ENCODE data around the gene LSM14B. TPM values are rescaled to one million over a fixed set of nuclear protein-coding genes. Genes with fewer than 3 reads are reported as not detected.

Gene LSM14B
- total RNA-seq, 1 experiment from 2014 or later = 76.9 TPM

DNA sequence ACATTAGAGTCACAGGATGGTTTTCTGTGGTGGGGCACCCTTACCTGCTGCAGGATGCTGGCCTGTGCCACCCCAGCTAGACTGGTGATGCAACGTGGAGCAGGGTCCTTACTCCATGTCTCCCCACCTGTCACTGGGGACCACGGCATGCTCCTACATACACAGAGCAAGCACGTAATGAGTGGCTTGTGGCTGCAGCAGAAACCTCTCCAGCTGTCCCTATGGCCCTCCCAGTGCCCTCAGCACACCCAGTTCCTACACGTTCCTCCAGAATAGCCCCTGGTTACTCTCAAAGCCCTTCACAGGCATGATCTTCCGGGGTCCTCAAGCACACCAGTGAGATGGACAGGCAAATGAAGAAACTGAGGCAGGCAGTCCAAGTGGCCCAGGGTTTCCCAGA lies 3.2 kb upstream of the LSM14B start:
- BruUV-seq (replicated peaks) = no TSS peak
- H3K4me3 Mint-ChIP-seq (ENCODE audit: low read depth, unreplicated experiment) = no peak overlapping the region
- DNase-seq = no peak
- CTCF ChIA-PET = interaction anchor here (0.6 to 1.1 kb wide), 2 partner anchors 23 to 59 kb away, joined by 3 to 5 read pairs; no protein-coding TSS in a partner anchor
- peaks cover 47% of the 10 kb centered on the region for H3K36me3 Mint-ChIP-seq (ENCODE audit: insufficient read depth, unreplicated experiment)
- H3K4me1 Mint-ChIP-seq (ENCODE audit: low read depth, unreplicated experiment) = peaks cover 10% of the 10 kb centered on the region
- intact Hi-C loops (cut with micrococcal nuclease; ENCODE audit: unreplicated experiment) = no loop called here
- H3K27ac Mint-ChIP-seq (ENCODE audit: unreplicated experiment) = no peak overlapping the region
- H3K9me3 Mint-ChIP-seq (ENCODE audit: low read depth, unreplicated experiment) = no peaks in the 10 kb centered on the region
- TF ChIP-seq, protein P1, sequence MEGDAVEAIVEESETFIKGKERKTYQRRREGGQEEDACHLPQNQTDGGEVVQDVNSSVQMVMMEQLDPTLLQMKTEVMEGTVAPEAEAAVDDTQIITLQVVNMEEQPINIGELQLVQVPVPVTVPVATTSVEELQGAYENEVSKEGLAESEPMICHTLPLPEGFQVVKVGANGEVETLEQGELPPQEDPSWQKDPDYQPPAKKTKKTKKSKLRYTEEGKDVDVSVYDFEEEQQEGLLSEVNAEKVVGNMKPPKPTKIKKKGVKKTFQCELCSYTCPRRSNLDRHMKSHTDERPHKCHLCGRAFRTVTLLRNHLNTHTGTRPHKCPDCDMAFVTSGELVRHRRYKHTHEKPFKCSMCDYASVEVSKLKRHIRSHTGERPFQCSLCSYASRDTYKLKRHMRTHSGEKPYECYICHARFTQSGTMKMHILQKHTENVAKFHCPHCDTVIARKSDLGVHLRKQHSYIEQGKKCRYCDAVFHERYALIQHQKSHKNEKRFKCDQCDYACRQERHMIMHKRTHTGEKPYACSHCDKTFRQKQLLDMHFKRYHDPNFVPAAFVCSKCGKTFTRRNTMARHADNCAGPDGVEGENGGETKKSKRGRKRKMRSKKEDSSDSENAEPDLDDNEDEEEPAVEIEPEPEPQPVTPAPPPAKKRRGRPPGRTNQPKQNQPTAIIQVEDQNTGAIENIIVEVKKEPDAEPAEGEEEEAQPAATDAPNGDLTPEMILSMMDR (IDR thresholded peaks at IDR 0.05; ENCODE audit: unreplicated experiment) = no peak
- H3K27me3 Mint-ChIP-seq (ENCODE audit: unreplicated experiment) = peaks cover 55% of the 10 kb centered on the region

DNA sequence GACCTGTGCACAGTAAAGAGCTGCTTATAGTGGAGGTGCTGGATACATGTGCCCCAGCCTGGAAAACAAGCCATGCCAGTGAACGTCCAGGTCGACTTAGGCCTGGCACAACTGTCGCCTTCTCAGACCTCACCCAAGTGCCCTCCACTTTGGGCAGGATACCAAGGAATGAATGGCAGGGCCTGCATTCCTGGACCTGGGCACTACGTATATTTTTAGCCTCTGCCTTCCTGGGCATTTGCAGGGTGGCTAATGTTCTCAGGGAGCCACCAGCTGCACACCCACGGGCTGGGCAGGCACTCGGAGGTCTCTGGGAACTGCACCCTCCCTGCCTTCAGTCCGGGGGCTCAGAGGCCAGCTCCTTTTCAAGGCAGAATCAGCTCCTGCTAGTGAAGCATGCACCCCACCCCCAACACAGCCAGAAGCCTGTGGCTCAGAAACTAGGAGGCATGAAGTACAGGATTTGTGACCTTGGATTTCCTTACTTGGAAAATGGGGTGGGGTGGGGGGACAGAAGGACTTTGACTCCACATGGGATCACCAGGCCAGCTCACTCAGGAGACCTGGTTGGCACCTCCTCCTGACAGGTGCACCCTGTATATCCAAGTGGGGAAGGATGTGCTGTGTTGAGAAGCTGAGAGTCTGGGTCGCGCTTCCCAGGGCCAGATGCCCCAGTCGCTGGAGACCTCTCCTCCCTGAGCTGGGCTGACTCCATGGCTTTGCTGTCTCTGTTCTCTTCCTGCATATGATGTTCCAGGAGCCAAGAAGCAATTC lies 2.5 kb upstream of the LSM14B start:
- CTCF ChIA-PET = interaction anchor here (0.6 to 1.1 kb wide), 2 partner anchors 22 to 58 kb away, joined by 3 to 5 read pairs; no protein-coding TSS in a partner anchor
- Mint-ChIP-seq H3K27me3 (ENCODE audit: unreplicated experiment) (peaks cover 55% of the 10 kb centered on the region), H3K36me3 (ENCODE audit: insufficient read depth, unreplicated experiment) (peaks cover 53% of the 10 kb centered on the region), H3K9me3 (ENCODE audit: low read depth, unreplicated experiment) (no peaks in the 10 kb centered on the region), H3K27ac (ENCODE audit: unreplicated experiment) (no peak overlapping the region), H3K4me1 (ENCODE audit: low read depth, unreplicated experiment) (peaks cover 16% of the 10 kb centered on the region), H3K4me3 (ENCODE audit: low read depth, unreplicated experiment) (no peak overlapping the region)
- intact Hi-C loops (cut with micrococcal nuclease; ENCODE audit: unreplicated experiment) = loop anchor here (5.0 kb wide), 2 partner anchors 52 to 107 kb away; partner anchors contain the start of gene TAF4
- TF ChIP-seq, protein P1 (IDR thresholded peaks at IDR 0.05; ENCODE audit: unreplicated experiment) = no peak
- BruUV-seq (replicated peaks) = no TSS peak
- no peak for DNase-seq

DNA sequence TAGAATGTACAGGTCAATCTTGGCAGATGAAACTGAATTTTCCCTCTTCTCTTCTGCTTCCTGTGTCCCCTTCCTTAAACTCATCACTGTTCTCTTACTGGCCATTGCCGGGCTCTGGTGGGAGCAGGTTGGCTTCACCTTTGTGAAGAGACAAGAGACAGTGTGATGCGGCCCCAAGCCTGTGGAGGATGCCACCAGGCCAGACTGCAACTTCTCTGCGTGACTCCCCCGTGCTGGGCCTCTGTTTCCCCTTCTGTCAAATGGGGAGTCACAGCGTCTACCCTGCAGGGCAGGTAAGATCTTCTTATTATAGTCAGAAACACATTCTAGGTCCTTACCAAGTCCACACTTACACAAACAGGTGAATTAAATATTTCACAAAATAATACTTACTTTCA lies 1.9 kb upstream of the LSM14B start:
- BruUV-seq (replicated peaks) = no TSS peak
- Mint-ChIP-seq H3K27ac (ENCODE audit: unreplicated experiment) (no peak overlapping the region), H3K36me3 (ENCODE audit: insufficient read depth, unreplicated experiment) (peaks cover 59% of the 10 kb centered on the region), H3K4me1 (ENCODE audit: low read depth, unreplicated experiment) (peaks cover 16% of the 10 kb centered on the region), H3K9me3 (ENCODE audit: low read depth, unreplicated experiment) (no peaks in the 10 kb centered on the region), H3K27me3 (ENCODE audit: unreplicated experiment) (peaks cover 54% of the 10 kb centered on the region), H3K4me3 (ENCODE audit: low read depth, unreplicated experiment) (no peak overlapping the region)
- TF ChIP-seq, protein P1 (IDR thresholded peaks at IDR 0.05; ENCODE audit: unreplicated experiment) = no peak
- DNase-seq = no peak
- CTCF ChIA-PET = interaction anchor here (1.1 kb wide), 1 partner anchor 22 kb away, joined by 3 read pairs; no protein-coding TSS in a partner anchor
- intact Hi-C loops (cut with micrococcal nuclease; ENCODE audit: unreplicated experiment) = loop anchor here (5.0 kb wide), 2 partner anchors 53 to 108 kb away; partner anchors contain the start of gene TAF4

DNA sequence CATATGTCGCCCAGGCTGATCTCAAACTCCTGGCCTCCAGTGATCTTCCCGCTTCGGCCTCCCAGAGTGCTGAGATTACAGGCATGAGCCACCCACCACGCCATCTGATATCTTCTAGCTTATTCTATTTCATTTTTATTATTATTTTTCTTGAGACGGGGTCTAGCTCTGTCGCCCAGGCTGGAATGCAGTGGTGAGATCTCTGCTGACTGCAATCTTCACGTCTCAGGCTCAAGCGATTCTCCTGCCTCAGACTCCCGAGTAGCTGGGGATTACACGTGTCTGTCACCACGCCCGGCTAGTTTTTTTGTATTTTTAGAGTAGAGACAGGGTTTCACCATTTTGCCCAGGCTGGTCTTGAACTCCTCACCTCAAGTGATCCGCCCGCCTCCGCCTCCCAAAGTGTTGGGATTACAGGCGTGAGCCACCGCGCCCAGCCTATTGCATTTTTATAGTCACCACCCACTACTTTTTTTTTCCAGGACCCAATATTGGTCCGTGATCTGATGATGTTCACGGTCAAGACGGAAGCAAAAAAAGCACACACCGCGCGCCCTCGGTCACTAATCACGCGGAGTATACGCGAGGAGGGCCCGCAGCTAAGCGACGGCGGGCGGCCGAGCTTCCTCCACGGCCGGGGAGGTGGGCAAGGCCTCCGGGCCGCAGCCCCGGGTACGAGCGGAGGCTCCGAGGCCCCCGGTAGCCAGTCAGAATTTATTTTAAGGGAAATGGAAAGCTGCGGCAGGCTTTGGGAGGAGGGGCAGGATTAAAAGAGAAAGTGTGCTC lies 1.1 kb upstream of the LSM14B start:
- Mint-ChIP-seq H3K27me3 (ENCODE audit: unreplicated experiment) (peaks cover 46% of the 10 kb centered on the region), H3K4me3 (ENCODE audit: low read depth, unreplicated experiment) (peak overlapping the region; percentile 81), H3K27ac (ENCODE audit: unreplicated experiment) (peak overlapping the region; percentile 82), H3K36me3 (ENCODE audit: insufficient read depth, unreplicated experiment) (peaks cover 66% of the 10 kb centered on the region), H3K4me1 (ENCODE audit: low read depth, unreplicated experiment) (peaks cover 16% of the 10 kb centered on the region), H3K9me3 (ENCODE audit: low read depth, unreplicated experiment) (no peaks in the 10 kb centered on the region)
- TF ChIP-seq, protein P1 (IDR thresholded peaks at IDR 0.05; ENCODE audit: unreplicated experiment) = no peak
- DNase-seq = no peak
- CTCF ChIA-PET = interaction anchor here (0.6 to 1.5 kb wide), 6 partner anchors 8 to 110 kb away, joined by 3 to 8 read pairs (median 5); no protein-coding TSS in a partner anchor
- intact Hi-C loops (cut with micrococcal nuclease; ENCODE audit: unreplicated experiment) = loop anchor here (5.0 kb wide), 2 partner anchors 54 to 109 kb away; partner anchors contain the start of gene TAF4
- BruUV-seq (replicated peaks) = TSS peak; percentile 80

Measured in Calu3 (cell line).